HepG2 (cell line): ENCODE measurements around the gene FECH. TPM values are rescaled to one million over a fixed set of nuclear protein-coding genes. Genes with fewer than 3 reads are reported as not detected.
A peak's percentile ranks its signal among the peaks of the same experiment; 100 is the strongest.

Source experiments
- ARNT ChIP-seq: fragments of 450-650 bp; IDR thresholded peaks from 2 replicates; pipeline ENCODE4 v1.6.1; 2017
- CEBPG ChIP-seq: IDR thresholded peaks from 2 replicates; pipeline ENCODE4 v1.6.1; 2016
- DDIT3 ChIP-seq: sonication (generic); formaldehyde crosslinking; IDR thresholded peaks from 2 replicates; pipeline ENCODE4 v1.4.0; 2020; ENCODE audit warnings: mild to moderate bottlenecking, missing genetic modification reagents
- HMGXB3 ChIP-seq: sonication (generic); formaldehyde crosslinking; IDR thresholded peaks from 2 replicates; pipeline ENCODE4 v1.4.0; 2020; ENCODE audit warnings: missing genetic modification reagents, borderline replicate concordance
- MIER2 ChIP-seq: IDR thresholded peaks from 2 replicates; pipeline ENCODE4 v1.6.1; 2016; ENCODE audit warnings: missing biosample characterization, missing genetic modification reagents
- PHF5A ChIP-seq: IDR thresholded peaks from one replicate; pipeline ENCODE4 v1.6.1; 2018; ENCODE audit warnings: low read depth, missing genetic modification reagents; ENCODE audit not compliant: unreplicated experiment
- POGK ChIP-seq: sonication (generic); formaldehyde crosslinking; conservative IDR thresholded peaks from 2 replicates; pipeline ENCODE4 v1.8.0; 2022; ENCODE audit warnings: mild to moderate bottlenecking, moderate library complexity, missing genetic modification reagents
- RBM39 ChIP-seq: fragments of 200-400 bp; formaldehyde crosslinking; IDR thresholded peaks from one replicate; pipeline ENCODE4 v1.6.1; 2018; ENCODE audit warnings: antibody characterized with exemption, mild to moderate bottlenecking, low read depth, low read length; ENCODE audit not compliant: poor library complexity, severe bottlenecking
- TFAP4 ChIP-seq: sonication (generic); IDR thresholded peaks from 2 replicates; pipeline ENCODE4 v1.6.1; 2016; ENCODE audit warnings: low read depth, borderline replicate concordance
- TMF1 ChIP-seq: sonication (generic); formaldehyde crosslinking; IDR thresholded peaks from 2 replicates; pipeline ENCODE4 v1.8.1; 2022; ENCODE audit warnings: low read depth, missing genetic modification reagents
- U2AF2 ChIP-seq: fragments of 200-400 bp; formaldehyde crosslinking; IDR thresholded peaks from 2 replicates; pipeline ENCODE4 v1.6.1; 2017; ENCODE audit warnings: low read depth, mild to moderate bottlenecking, low read length
- ZBTB46 ChIP-seq: sonication (generic); formaldehyde crosslinking; IDR thresholded peaks from 2 replicates; pipeline ENCODE4 v1.4.0; 2020; ENCODE audit warnings: mild to moderate bottlenecking, missing genetic modification reagents, borderline replicate concordance
- ZFP82 ChIP-seq: sonication (generic); formaldehyde crosslinking; IDR thresholded peaks from 2 replicates; pipeline ENCODE4 v1.5.1; 2020; ENCODE audit warnings: mild to moderate bottlenecking, missing genetic modification reagents, borderline replicate concordance
- ZGPAT ChIP-seq: IDR thresholded peaks from 2 replicates; pipeline ENCODE4 v1.6.1; 2016; ENCODE audit warnings: mild to moderate bottlenecking
- ZNF350 ChIP-seq: sonication (generic); formaldehyde crosslinking; IDR thresholded peaks from 2 replicates; pipeline ENCODE4 v1.4.0; 2020; ENCODE audit warnings: mild to moderate bottlenecking, low read depth, missing genetic modification reagents, borderline replicate concordance
- ZNF737 ChIP-seq: sonication (generic); formaldehyde crosslinking; IDR thresholded peaks from 2 replicates; pipeline ENCODE4 v1.5.0; 2020; ENCODE audit warnings: missing genetic modification reagents, mild to moderate bottlenecking, borderline replicate concordance
- ZNF788 ChIP-seq: sonication (generic); formaldehyde crosslinking; IDR thresholded peaks from 2 replicates; pipeline ENCODE4 v1.5.0; 2020; ENCODE audit warnings: mild to moderate bottlenecking, missing genetic modification reagents, borderline replicate concordance
- ZSCAN20 ChIP-seq: sonication (generic); formaldehyde crosslinking; IDR thresholded peaks from 2 replicates; pipeline ENCODE4 v1.4.0; 2020; ENCODE audit warnings: missing genetic modification reagents, mild to moderate bottlenecking, borderline replicate concordance
- polyA plus RNA-seq, 8 experiments: library from polyadenylated mRNA; depleted of rRNA in 3 of 8; stranded (reverse) in 7 of 8; unstranded in 1 of 8; fragments of >200 nt; fragmentation: Illumina TruSeq in 4 of 8; extraction: Trizol in 4 of 8; gene quantifications; 2 replicates each; pipeline versions ENCODE4 v1.2.1 to v1.2.3, GENCODE V29; 2011 to 2016; ENCODE audit warnings: low read depth in 4 of 8, missing spikeins in 1 of 8, mixed read lengths in 1 of 8; ENCODE audit not compliant: insufficient read depth in 1 of 8
- total RNA-seq, 5 experiments: library from RNA; depleted of rRNA; stranded (reverse); fragments of >200 nt; fragmentation: Illumina TruSeq; extraction: Trizol; gene quantifications; 2 replicates each; pipeline ENCODE4 v1.2.3, GENCODE V29; 2016; ENCODE audit warnings: low read depth in 1 of 5

The FECH gene
- total and polyA plus RNA-seq, 2 of the 13 experiments (the other 11 are each of a cell fraction or from before 2014, with no cell fraction given): 14.7 to 21.9 TPM

- TF ChIP-seq ZBTB46 (CRISPR knock-in tag): no peak
- no peak for TF ChIP-seq ZFP82 (CRISPR knock-in tag)
- peak; percentile 97 for TF ChIP-seq ZNF788 (CRISPR knock-in tag)
- peak; percentile 93 for TF ChIP-seq ZNF350 (CRISPR knock-in tag)
- TF ChIP-seq U2AF2: no peak; the same call in 1 of the 2 replicates
- 0 out of 2 replicates have a peak, but pooled peaks have one; percentile 30 for TF ChIP-seq ZSCAN20 (CRISPR knock-in tag)
- no peak for TF ChIP-seq TMF1 (CRISPR knock-in tag)
- no peak for TF ChIP-seq DDIT3 (CRISPR knock-in tag)
- no peak for TF ChIP-seq MIER2 (CRISPR knock-in tag)
- TF ChIP-seq ARNT: no peak
- no peak for TF ChIP-seq CEBPG (CRISPR knock-in tag)
- peak; percentile 92; the same call in 1 of the 2 replicates for TF ChIP-seq TFAP4
- TF ChIP-seq ZGPAT: peak; percentile 86
- TF ChIP-seq RBM39: peak; percentile 69
- no peak for TF ChIP-seq ZNF737 (CRISPR knock-in tag)
- TF ChIP-seq PHF5A (CRISPR knock-in tag): no peak
- TF ChIP-seq POGK: peak; percentile 82
- TF ChIP-seq HMGXB3 (CRISPR knock-in tag): peak; percentile 66; the same call in 1 of the 2 replicates
Observed at GRCh38 chr18:57630002-57630753, 43.7 kb upstream of the FECH start (continued).
